Prostate gland (tissue), 2 donors: ENCODE measurements around the gene KLHL28.

Experiments
- CTCF ChIP-seq, 4 experiments: fragments of 200-600 bp in 2 of 4; fragments of 450-650 bp in 2 of 4; sonication (generic) in 2 of 4; IDR thresholded peaks; 1 replicate in 3 of 4; 2 replicates in 1 of 4; pipeline ENCODE4 v1.5.1; 2016 to 2019; ENCODE audit warnings: antibody characterized with exemption in 4 of 4, mild to moderate bottlenecking in 2 of 4, moderate library complexity in 2 of 4
- POLR2A ChIP-seq: fragments of 450-650 bp; IDR thresholded peaks from one replicate; pipeline ENCODE4 v1.6.1; 2016; ENCODE audit warnings: antibody characterized with exemption, mild to moderate bottlenecking

GRCh38 chr14:44935155-44935554 is 26.6 kb downstream of the KLHL28 start:
- TF ChIP-seq CTCF (IDR thresholded peaks at IDR 0.05) (no peak), POLR2A (no peak)
